Measurements from ENCODE around the gene UBTD2. TPM values are rescaled to one million over a fixed set of nuclear protein-coding genes. Genes with fewer than 3 reads are reported as not detected.

The UBTD2 gene
- polyA plus RNA-seq, 3 donors: 54.4 to 81.8 (median 74.5) TPM

DNA sequence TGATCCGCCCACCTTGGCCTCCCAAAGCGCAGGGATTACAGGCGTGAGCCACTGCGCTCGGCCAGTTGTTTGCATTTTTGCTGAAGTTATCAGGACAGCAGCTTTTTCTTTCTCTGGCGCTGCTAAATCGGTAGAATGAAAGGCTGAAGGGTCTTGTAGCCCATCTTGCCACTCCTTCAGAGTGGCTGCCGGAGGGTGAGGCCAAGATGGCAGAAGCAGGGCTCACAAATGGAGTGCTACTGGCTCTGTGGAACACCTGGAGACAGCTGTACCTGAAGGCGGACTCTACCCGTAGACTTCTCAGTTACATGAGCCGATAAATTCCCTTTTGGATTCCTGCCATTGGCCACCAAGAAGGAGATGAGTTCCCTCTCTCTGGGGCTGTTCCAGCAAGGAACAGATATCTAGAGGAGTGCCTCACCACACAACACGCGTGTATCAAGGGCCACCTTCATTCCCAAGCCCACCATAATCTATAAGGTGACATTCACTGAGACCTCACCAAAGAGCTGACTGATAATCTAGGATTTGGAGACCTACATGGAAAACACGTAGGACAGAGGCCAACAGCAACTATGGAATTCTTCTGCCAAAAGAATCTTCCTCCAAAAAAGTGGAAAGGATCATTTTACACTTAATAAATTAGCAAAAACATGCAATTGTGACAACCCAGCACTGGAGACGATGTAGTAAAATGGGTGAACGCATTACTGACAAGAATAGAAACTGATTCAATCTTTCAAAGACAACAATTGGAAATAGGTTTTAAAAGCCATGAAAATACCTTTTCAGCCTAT is 117.3 kb downstream of the UBTD2 start:
- no peak for DNase-seq (ENCODE audit: extremely low read depth in 1 of 11, low read depth in 9 of 11, low spot score in 4 of 11)

- DNase-seq (ENCODE audit: extremely low read depth in 1 of 11, low read depth in 9 of 11, low spot score in 4 of 11): no peak
Observed at GRCh38 chr5:172165465-172165864, 118.1 kb downstream of the UBTD2 start.

DNA sequence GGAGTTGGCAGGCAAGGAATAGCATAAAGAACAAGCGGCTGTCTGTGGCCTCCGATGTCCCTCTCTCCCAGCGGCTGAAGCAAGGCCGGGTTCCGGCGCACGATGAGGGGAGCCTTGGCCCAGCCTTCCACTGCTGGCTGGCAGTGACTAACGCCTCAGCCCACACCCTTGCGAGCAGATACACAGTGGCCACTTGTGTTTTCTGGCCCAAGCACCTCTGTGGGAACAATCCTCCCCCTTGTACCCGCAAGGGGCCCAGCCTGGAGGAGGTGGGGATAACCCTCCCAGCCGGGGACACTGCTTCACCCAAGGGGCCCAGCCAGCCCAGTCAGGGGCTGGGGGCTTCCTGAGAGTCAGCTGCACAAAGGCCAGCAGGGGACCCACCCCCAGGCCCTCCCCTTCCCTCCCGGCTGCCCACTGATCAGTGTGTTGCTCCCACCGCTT is 118.8 kb downstream of the UBTD2 start:
- DNase-seq (ENCODE audit: extremely low read depth in 1 of 11, low read depth in 9 of 11, low spot score in 4 of 11): no peak

DNA sequence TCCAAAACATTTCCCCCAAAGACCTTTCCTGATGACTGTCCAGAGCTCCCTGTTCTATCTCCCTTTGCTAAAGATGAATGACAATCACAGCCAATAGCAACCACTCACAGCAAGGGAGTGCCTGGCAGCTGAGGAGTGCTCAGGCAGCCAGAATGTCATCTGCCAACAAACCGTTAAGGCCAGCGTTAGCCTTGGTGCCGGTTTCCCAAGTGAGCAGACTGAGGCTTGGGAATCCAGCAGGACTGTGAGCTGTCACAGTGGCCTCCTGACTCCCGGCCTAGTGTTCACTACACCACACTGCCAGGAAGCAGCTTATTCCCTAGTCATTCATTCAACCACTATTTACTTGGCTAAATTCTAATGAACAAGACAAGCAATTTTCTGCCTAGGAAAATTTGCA is 120.2 kb downstream of the UBTD2 start:
- DNase-seq (ENCODE audit: extremely low read depth in 1 of 11, low read depth in 9 of 11, low spot score in 4 of 11): no peak

- DNase-seq (ENCODE audit: extremely low read depth in 1 of 11, low read depth in 9 of 11, low spot score in 4 of 11): no peak
Observed at GRCh38 chr5:172162987-172163343, 120.6 kb downstream of the UBTD2 start.

GRCh38 chr5:172162323-172162986 is 121.1 kb downstream of the UBTD2 start:
- DNase-seq (ENCODE audit: extremely low read depth in 1 of 11, low read depth in 9 of 11, low spot score in 4 of 11): no peak

DNA sequence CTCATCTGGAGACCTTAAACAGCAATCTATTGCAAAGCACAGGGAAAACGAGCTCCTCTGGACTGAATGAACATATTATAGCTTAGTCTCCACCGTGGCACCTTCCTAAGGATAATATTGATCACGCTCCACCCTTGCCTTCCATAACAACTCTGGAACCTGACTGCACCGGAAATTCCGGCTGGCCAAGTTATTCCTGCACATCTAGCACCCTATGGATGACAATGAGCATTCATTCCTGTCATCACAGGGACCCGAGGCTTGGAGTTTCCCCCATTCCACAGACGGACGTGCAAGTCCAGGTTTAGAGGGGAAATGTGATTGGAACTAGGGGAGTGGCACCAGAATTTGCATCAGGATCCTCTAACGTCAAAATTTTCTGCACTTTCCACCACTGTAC is 123.1 kb downstream of the UBTD2 start:
- no peak for DNase-seq (ENCODE audit: extremely low read depth in 1 of 11, low read depth in 9 of 11, low spot score in 4 of 11)

Other genes starting within 250 kb of the UBTD2 start
- 10 to 100 TPM; 12.7 to 22.4 (median 15.7) TPM for gene STK10, start 95.5 kb downstream of the UBTD2 start, polyA plus RNA-seq (ENCODE audit: insufficient read length in 3 of 3)
- gene EFCAB9, start 89.6 kb downstream of the UBTD2 start, polyA plus RNA-seq (ENCODE audit: insufficient read length in 3 of 3): not detected
- 10 to 100 TPM; 24.8 to 37.7 (median 35.0) TPM for gene SH3PXD2B, start 170.8 kb upstream of the UBTD2 start, polyA plus RNA-seq (ENCODE audit: insufficient read length in 3 of 3)

Data from renal cortex interstitium (tissue), 11 donors.